Measurements from ENCODE around the gene TMEM271.

Gene TMEM271, protein sequence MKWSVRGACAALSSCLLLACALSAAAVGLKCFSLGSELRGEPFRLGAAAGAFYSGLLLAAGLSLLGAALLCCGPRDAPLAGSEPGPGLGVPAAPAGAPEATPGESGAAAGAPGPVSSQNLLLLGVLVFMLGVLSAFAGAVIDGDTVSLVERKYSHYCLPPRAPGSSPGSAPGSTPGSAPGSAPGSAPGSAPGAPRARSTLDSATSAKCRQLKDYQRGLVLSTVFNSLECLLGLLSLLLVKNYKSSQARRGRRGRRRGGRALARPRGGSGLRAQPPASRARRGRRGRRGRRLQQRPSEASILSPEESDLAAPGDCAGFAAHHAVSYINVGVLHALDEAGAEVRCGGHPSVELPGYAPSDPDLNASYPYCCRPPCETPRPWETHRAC

DNA sequence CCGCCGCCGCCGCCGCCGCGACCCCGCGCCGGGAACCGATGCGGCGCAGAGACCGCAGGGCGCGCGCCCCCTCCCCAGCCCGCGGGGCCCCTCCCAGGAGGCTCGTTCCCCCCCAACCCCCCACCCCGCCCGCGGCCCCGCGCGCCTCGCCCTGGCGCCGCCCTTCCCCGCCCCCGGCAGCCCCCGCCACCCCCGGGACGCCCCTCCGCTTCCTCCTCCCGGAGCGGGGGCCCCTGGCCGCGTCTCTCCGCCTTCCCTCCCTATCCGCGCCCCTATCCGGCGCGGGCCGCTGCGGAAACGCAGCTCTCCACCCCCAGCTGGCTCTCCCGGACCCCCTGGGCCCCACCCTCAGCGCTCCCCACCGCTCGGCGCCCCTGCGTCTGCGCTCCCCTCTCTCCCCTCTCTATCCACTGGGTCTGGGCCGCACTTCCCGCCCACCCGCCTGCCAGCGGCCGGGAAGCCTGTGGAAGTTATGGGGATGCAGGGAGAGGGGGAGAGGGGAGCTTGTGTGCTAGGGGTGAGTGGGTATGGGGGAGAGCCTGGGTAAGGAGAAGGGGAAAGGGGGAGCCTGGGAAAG lies at the start of gene TMEM271:
TMEM271 (minus strand) TSS at position 51 of the 577 bp plus-strand sequence. CDS start 233 bp downstream, outside the sequence.
- FAIRE-seq (no peak), DNase-seq (ENCODE audit: low spot score) (peak; percentile 29)

DNA sequence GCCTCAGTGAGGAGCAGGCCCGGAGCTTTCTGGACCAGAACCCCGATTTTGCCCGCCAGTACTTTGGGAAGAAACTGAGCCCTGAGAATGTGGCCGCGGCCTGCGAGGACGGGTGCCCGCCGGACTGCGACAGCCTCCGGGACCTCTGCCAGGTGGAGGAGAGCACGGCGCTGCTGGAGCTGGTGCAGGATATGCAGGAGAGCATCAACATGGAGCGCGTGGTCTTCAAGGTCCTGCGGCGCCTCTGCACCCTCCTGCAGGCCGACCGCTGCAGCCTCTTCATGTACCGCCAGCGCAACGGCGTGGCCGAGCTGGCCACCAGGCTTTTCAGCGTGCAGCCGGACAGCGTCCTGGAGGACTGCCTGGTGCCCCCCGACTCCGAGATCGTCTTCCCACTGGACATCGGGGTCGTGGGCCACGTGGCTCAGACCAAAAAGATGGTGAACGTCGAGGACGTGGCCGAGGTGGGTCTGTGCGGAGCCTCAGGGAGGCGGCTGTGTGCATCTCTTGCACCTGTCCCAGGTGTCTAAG lies 49.6 kb upstream of the TMEM271 start:
- FAIRE-seq: no peak
- DNase-seq (ENCODE audit: low spot score): no peak

DNA sequence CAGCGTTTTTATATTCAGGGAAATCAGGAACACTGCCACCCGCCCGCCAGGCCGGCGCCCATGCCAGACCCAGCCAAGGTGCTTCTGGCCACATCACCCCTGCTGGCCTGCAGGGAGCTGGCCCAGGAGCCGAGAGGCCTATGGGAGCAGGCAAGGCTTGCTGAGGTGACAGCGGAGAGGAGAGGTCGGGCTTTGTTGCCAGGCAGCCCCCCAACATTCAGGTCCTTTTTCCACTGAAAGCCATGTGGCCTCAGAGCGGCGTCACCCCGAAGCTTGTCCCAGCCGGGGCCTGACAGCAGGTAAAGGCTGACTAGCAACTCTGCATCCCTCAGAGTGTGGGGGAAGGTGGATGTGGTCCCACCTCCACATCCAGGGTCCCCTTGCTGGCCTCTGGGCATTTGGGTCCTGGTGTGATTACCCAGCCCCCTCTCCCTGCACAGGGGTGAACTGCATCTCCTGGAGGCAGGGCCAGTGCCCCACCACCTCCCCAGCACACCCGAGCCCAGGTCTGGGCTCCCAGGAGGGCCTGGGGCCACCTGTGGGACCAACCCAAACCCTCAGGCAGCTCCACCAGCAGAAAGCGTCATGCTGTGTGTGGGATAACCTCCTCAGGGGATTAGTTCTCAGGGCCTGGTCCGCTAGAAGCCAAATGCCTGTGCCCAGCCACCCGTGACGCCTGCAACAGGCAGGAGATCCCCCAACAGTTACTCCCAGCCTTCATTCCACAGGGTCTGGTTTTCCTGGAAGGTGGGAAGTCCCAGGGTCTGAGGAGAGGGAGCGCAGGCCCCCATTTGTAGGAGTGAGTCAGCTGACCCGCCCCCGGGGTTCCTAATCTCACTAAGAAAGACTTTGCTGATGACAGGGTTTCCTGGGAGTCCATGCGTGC lies 48.9 kb upstream of the TMEM271 start, which contains the start of gene PDE6B:
PDE6B (plus strand) TSS at position 869 of the 886 bp plus-strand sequence. CDS start 54 bp downstream, outside the sequence.
- FAIRE-seq (no peak), DNase-seq (ENCODE audit: low spot score) (no peak)

DNA sequence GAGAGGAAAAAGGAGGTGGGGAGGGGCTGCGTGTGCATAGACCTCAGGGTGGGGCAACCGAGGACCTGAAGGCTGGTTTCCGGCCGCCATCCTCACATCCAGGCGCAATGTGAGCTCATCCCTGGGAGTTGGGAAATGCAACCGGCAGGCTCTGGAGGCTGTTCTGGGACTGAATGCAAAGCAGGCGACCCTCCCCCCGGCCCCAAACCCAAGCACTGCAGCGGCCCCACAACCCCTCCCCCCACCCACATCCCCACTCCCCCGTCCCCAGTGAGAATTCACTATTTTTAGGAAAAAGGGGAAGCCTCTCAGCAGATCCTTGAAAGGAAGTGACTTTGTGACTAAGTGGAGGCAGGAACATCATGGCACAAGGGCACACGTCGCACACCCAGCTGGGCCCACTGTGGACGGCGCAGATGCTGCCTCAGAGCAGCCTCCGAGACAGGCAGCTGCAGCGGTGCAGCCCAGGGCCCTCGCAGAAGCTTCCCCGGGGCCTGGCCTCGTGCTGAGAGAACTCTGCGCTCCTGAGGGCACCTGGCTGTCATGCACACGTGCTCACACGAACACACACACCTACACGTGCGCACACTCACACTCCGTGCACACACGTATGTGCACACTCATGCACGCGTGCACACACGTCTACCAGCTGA lies 47.9 kb upstream of the TMEM271 start:
- no peak for DNase-seq (ENCODE audit: low spot score)
- FAIRE-seq: no peak

DNA sequence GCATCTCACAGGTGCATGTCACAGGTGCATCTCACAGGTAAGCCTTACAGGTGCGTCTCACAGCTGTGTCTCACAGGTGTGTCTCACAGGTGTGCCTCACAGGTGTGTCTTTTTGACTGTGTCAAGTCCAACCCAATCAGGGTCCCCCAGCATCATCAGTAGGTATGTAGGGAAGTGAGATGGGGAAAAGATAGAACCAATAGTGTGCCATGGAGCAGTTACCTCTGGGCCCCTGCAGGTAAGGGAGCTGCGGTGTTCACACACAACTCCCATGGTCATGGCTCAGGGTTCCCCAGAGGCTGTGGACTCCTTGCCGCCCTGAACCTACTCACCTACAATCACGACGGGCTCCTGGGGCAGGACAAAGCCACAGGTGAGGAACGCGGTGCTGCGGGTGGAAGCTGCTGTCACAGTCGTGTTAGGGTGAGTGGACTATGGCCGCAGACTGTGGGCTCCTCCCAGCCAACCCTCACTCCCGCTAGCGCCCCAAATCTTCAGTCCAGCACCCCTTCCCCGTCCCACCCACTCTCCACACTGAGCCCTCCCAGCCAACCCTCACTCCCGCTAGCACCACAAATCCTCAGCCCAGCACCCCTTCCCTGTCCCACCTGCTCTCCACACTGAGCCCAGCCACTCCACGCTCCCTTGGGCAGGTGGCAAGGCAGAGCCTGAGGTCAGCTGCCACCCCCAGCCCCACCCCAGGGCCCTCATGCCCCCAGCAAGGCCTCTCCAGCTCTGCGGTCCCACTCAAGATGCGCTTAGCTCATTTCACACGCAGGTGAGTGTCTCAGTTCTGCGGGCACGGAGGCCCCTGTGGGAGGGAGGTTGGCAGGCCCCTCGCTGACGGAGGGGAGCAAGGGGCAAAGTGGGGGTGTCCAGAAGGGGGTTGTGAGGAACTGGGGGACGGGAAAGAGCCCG lies 47.2 kb upstream of the TMEM271 start:
- FAIRE-seq (no peak), DNase-seq (ENCODE audit: low spot score) (no peak)

DNA sequence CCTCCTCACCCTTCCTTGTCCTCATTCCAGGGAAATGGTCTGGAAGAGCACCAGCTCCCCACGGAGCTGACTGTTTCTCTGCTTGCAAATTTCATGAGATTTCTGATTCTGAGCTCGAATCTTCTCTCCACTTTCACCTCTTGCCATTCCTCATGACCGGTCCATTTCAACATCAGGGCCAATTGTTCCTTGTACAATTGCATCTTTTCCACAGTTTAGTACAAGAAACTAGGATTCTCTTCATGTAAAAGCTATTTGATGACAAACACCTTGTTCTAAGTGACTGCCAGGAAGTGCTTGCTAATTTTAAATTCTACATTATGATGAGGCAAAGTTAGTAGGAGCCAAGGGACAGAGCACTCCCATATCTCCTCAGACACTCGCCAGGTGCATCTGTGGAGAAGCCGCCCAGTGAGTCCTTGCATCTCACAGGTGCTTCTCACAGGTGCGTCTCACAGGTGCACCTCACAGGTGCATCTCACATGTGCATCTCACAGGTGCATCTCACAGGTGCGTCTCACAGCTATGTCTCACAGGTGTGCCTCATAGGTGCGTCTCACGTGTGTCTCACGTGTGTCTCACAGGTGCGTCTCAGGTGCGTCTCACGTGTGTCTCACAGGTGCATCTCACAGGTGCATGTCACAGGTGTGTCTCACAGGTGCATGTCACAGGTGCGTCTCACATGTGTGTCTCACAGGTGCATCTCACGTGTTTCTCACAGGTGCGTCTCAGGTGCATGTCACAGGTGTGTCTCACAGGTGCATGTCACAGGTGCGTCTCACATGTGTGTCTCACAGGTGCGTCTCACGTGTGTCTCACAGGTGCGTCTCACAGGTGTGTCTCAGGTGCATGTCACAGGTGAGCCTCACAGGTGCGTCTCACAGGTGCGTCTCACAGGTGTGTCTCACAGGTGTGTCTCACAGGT lies 46.2 kb upstream of the TMEM271 start:
- FAIRE-seq (no peak), DNase-seq (ENCODE audit: low spot score) (no peak)

DNA sequence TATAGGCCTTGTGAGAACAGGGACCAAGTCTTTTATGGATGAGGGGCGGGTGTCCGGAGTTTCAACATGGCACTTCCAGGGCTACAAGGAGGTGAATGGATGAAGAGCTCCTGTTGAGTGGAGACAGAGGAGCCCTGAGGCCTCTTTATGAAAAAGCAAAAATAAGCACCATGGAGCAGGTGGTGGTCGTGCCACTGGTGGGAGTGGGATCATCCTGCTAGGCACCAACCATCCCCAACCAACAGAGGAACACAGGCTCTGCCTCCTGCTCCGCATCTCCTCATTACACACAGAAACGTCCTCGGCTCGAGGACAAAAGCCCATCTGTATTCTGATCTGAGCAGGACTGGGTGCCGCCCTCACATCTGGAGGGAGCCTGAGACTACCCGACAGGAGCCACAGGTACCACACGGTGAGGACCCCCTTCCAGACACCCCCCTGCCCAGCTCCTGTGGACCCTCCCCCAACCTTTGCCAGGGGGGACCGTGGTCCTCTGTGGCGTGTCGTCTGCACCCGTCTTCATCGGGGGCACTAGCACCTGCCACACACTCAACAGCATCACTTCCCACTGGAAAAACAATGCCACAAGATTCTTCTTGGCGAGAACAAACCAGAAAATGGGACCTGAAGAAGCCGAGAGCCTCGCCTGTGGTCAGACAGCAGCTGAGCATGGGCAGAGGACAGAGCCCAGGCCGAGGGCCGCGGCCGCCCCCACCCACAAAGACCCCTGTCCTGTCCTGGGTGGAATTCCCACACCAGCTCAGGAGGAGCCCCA lies 45.4 kb upstream of the TMEM271 start:
- FAIRE-seq (no peak), DNase-seq (ENCODE audit: low spot score) (no peak)

DNA sequence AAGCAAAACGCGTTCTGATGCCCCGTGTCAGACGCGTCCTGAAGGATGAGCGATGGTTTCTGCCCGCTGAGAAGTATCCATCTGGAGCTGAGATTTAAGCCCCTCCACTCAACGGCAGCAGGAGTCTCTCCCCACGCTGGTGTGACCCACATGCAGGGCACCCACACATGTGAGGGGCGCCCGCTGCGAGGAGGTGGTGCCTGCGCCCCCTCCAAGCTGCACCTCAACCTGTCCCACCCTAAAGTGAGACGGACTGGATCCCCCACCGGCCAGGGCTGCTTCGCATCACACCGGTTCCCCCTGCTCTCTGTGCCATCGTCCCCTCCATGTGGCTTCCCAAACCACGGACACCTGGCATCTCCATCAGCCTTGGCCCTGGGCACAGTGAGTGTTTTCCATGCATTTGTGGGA lies 44.8 kb upstream of the TMEM271 start:
- no peak for FAIRE-seq

DNA sequence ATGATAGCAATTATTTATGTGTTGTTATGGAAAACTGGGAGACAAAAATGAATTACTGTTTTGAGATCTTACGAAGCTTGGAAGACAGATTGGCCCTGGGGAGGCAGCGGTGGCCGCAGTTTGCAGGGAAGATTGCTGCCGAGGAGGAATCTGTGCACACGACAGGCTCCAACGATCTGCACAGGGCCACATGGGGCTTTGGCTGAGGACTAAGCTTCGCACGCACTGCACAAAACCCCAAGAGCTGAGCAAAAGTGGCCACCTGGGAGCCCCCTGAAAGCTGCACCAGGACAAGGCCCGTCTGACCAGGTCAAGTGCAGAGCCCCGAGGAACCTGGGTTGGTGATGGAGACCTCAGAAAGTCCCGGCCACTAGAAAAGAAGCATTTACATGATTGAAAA lies 44.1 kb upstream of the TMEM271 start:
- no peak for FAIRE-seq
- DNase-seq (ENCODE audit: low spot score): no peak

More for the DNA sequence above, 44.8 kb upstream of the TMEM271 start:
- no peak for DNase-seq (ENCODE audit: low spot score)

DNA sequence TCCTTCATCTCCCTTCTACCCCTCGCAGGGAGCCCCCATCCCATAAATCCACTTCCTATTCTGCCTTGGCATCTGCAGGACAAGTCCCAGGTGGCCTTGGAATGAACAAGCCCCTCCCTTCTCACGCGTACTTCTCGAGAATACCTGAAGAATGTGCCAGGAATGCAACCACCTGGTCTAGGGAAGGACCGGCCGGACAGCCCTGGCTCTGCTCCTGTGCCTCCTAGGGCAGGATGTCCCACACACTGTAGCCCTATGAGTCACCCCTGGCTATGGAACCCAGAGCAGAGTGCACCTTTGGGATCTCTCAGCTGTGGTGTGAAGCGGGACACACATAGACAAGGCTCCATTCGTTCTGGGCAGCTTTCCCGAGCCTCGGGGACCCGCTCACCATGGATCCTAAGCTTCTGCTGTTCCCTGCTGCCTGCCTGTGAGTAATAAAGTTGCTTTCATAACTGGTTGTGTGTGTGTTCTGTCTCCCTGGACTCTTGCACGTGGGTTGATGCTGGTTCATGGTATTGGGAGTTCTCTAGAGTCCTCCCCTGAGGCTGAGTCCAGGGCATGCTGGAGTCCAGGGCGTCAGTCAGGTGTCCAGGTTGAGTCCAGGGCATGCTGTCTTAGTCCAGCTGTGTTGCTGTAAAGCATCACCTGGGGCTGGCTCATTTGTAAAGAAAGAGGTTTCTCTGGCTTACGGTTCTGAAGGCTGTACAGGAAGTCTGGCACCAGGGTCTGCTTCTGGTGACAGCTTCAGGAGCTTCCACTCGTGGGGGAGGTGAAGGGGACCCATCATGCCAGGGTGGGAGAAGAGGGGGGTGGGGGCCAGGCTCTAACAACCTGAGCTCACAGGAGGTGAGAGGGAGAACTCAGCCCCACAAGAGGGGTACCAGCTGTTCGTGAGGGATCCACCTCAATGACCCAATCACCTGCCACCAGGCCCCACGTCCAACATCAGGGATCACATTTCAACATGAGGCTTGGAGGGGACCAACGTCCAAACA lies 41.8 kb upstream of the TMEM271 start:
- no peak for DNase-seq (ENCODE audit: low spot score)
- no peak for FAIRE-seq

DNA sequence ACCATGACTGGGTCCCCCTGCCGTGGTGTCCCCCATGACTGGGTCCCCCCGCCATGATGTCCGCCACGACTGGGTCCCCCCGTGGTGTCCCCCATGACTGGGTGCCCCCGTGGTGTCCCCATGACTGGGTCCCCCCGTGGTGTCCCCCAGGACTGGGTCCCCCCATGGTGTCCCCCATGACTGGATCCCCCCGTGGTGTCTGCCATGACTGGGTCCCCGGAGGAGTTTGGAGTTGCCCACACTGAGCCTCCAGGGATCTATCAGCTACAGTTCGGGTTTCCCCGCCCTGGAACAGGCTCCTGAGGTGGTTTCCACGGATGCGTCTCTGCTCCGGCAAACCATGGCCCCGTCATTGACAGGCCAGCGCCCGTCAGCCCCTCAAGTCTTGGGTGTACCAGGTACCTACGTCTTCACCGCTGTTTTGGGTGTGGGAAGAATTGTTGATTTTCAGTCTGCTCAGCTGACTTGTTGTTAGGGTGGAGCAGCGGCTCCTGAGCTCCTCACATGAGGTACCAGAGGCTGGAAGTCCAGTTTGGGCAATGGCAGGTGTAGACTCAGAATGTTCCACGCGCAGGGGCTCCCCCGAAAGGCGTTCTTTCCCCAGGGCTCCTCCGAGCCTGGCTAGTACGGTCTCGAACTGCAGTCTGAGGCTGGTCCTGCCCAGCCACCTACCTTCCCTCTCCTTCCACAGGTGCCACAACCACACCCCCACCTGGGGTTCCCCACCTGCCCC lies 41.0 kb upstream of the TMEM271 start:
- DNase-seq (ENCODE audit: low spot score) (no peak), FAIRE-seq (no peak)

DNA sequence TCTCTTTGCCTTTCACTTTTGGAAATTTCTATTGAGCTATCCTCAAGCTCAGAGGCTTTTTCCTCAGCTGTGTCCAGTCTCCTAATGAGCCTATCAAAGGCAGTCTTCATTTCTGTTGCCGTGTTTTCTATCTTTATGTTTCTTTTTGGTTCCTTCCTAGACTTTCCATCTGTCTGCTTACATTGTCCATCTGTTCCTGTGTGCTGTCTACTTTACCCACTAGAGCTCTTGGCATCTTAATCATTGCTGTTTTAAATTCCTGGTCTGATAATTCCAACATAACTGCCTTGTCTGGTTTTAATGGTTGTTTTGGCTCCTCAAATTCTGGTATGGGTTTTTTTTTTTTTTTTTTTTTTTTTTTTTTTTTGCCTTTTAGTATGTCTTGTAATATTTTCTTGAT lies 40.0 kb upstream of the TMEM271 start:
- FAIRE-seq: no peak
- no peak for DNase-seq (ENCODE audit: low spot score)

DNA sequence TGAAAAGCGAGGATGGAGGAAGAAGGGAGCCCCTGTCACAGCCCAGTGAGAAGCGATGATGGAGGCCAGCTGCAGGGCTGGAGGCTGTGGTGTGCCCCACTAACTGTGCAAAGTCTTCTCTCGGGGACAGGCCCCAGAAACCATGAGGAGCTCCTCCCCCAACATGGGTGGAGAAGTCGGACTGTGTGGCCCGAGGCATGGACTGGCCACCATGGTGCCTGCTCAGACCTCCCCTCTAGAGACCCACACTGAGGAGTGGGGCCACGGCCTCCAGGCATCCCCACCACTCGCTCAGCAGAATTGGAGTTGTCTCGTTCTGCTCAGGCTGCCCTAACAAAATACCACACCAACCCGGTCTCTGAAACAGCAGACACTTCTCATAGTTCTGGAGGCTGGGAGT lies 37.0 kb upstream of the TMEM271 start:
- FAIRE-seq (no peak), DNase-seq (ENCODE audit: low spot score) (no peak)

DNA sequence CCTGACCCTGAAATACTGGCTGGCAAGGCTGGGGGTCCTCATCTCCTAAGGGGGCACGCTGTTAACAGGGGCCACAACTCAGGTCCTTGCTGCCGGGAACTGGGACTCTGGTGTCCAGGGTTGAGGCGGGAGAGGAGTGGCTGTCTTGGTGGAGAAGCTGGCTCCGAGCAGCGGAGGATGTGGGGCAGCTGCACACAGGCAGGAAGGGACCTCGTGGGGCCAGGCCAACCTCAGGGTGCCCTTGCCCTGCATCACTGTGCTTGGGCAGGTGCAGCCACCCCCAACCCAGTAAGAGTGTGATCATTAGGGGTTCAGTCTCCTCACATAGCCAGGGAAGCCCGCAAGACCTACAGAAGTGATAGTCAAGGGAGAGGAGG lies 36.6 kb upstream of the TMEM271 start:
- DNase-seq (ENCODE audit: low spot score) (no peak), FAIRE-seq (no peak)

DNA sequence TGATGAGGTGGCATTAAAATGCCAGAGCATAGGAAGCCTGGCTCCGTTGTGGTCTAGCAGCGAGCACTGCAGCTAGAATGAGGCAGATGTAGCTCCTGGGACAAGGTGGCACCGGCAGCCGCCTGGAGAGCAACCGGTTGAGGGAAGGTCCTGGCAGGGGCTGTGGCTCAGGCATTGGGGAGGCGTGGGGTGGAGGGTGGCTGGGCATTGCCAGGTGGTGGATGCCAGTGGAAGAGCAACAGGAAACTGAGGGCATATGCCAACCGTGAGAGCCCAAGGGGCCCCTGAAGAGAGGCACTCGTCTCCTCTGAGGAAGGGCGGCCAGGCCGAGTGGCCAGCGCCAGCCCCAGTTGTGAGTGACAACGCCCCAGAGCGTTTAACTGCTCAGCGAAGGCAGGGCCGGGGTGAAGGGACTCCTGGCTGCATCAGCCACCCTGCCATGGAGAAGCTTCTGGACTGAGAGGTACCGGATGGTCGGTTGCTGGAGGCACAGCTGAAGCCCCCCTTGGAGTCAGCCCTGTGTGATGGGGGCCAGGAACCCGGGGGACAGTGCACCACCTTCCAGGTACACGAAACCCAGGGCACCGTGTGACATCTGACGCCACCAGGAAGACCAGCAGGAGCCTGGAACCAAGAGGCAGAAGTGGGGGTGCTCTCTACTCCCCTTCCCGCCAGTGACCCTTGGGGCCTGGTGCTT lies 36.1 kb upstream of the TMEM271 start:
- no peak for DNase-seq (ENCODE audit: low spot score)
- no peak for FAIRE-seq

Data from urothelium cell line (cell line).